DND-41 (cell line): ENCODE results near the gene SEC16A.

ENCODE experiments used
- ATAC-seq: fragments of 200-7000 bp; cut with Tn5 transposase; 3 replicates; pipeline ENCODE4 v1.9.1; 2021; ENCODE audit warnings: low read depth; ENCODE audit not compliant: insufficient read depth
- DNase-seq: peaks from one replicate; pipeline ENCODE4 v3.0.0-alpha.2; 2020
- H2AFZ ChIP-seq: 2 replicates; pipeline ENCODE4 v1.6.0; 2012; ENCODE audit warnings: low read depth, low read length
- H3K27ac ChIP-seq: 2 replicates; pipeline ENCODE4 v1.5.1; 2012; ENCODE audit warnings: low read length, inconsistent platforms
- H3K27me3 ChIP-seq: fragments of 200-600 bp; sonication (generic); 2 replicates; pipeline ENCODE4 v1.6.0; 2012; ENCODE audit warnings: low read length, mild to moderate bottlenecking, inconsistent platforms; ENCODE audit not compliant: insufficient read depth, poor library complexity
- H3K36me3 ChIP-seq: 2 replicates; pipeline ENCODE4 v1.5.1; 2012; ENCODE audit warnings: low read length, inconsistent platforms; ENCODE audit not compliant: insufficient read depth
- H3K4me1 ChIP-seq: 2 replicates; pipeline ENCODE4 v1.5.1; 2012; ENCODE audit warnings: mild to moderate bottlenecking, low read length; ENCODE audit not compliant: insufficient read depth
- H3K4me2 ChIP-seq: 2 replicates; pipeline ENCODE4 v1.6.0; 2012; ENCODE audit warnings: mild to moderate bottlenecking, moderate library complexity, low read length, inconsistent platforms; ENCODE audit not compliant: insufficient read depth
- H3K4me3 ChIP-seq, 2 experiments: fragments of 200-600 bp in 1 of 2; shearing (Covaris generic) in 1 of 2; 2 replicates each; pipeline ENCODE4 v1.5.1; 2012 to 2016; ENCODE audit warnings: inconsistent platforms in 2 of 2, low read length in 2 of 2, mild to moderate bottlenecking in 2 of 2, low read depth in 1 of 2, moderate library complexity in 1 of 2
- H3K79me2 ChIP-seq: 2 replicates; pipeline ENCODE4 v1.6.0; 2012; ENCODE audit warnings: low read length, inconsistent platforms; ENCODE audit not compliant: insufficient read depth
- H3K9ac ChIP-seq: 2 replicates; pipeline ENCODE4 v1.6.0; 2012; ENCODE audit warnings: low read depth, mild to moderate bottlenecking, inconsistent platforms, low read length, moderate library complexity
- H3K9me3 ChIP-seq: 2 replicates; pipeline ENCODE4 v1.5.1; 2012; ENCODE audit warnings: low read length, moderate library complexity, mild to moderate bottlenecking, inconsistent platforms; ENCODE audit not compliant: insufficient read depth, severe bottlenecking
- H4K20me1 ChIP-seq: 2 replicates; pipeline ENCODE4 v1.6.0; 2012; ENCODE audit warnings: low read length; ENCODE audit not compliant: insufficient read depth
- EZH2 ChIP-seq: IDR thresholded peaks from 3 replicates; pipeline ENCODE4 v1.6.1; 2012; ENCODE audit warnings: borderline replicate concordance, low read depth, mild to moderate bottlenecking, moderate library complexity, low read length, inconsistent platforms; ENCODE audit not compliant: severe bottlenecking
- TF ChIP-seq, protein P1 (sequence below): IDR thresholded peaks from 2 replicates; pipeline ENCODE4 v1.5.1; 2012; ENCODE audit warnings: borderline replicate concordance, low read length, moderate library complexity, mild to moderate bottlenecking; ENCODE audit not compliant: poor library complexity, severe bottlenecking; ENCODE audit errors: extremely low read depth

Gene SEC16A

DNA sequence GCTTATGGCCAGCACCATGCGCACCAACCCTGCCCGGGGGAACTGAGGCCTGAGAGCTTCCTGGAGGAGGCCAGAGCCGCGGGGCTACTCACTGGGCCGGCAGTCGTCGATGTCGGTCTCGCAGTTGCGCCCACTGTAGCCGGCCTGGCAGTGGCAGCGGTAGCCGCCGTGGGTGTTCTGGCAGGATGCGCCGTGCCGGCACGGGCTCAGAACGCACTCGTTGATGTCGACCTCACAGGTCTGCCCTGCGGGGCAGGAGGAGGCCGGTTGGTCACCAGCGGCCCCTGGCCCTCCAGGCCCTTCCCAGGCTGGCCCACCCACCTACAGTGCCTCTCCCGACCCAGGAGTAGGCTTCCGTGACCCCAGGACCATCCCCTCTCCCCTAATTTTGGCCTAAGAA lies 27.7 kb upstream of the SEC16A start:
- no peak for ATAC-seq

DNA sequence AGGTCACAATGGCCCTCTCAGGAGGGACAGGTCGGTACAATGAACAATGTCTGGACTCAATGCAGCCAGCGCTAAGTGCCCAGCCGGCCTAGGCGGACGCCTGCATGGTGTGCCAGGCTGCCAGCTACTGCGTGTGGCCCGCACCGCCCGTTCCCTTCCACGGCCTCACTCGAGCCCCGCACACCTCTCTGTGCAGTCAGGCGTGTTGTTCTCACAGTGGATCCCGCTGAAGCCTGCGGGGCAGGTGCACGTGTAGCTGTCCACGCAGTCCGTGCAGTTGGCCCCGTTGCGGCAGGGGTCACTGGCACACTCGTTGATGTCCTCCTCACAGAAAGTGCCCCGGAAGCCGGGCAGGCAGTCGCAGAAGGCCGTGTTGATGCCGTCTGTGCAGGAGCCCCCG lies 26.7 kb upstream of the SEC16A start:
- Histone ChIP-seq H3K9me3 (no peaks in the 10 kb centered on the region), H4K20me1 (peaks cover 77% of the 10 kb centered on the region), H3K27ac (no peak overlapping the region), H3K4me3 (no peak overlapping the region), H3K4me2 (no peak overlapping the region), H2AFZ (no peak overlapping the region), H3K36me3 (peaks cover 99% of the 10 kb centered on the region), H3K4me1 (no peaks in the 10 kb centered on the region), H3K79me2 (peaks cover 63% of the 10 kb centered on the region), H3K9ac (no peak overlapping the region), H3K27me3 (no peaks in the 10 kb centered on the region)
- no peak for ATAC-seq
- TF ChIP-seq, protein P1, sequence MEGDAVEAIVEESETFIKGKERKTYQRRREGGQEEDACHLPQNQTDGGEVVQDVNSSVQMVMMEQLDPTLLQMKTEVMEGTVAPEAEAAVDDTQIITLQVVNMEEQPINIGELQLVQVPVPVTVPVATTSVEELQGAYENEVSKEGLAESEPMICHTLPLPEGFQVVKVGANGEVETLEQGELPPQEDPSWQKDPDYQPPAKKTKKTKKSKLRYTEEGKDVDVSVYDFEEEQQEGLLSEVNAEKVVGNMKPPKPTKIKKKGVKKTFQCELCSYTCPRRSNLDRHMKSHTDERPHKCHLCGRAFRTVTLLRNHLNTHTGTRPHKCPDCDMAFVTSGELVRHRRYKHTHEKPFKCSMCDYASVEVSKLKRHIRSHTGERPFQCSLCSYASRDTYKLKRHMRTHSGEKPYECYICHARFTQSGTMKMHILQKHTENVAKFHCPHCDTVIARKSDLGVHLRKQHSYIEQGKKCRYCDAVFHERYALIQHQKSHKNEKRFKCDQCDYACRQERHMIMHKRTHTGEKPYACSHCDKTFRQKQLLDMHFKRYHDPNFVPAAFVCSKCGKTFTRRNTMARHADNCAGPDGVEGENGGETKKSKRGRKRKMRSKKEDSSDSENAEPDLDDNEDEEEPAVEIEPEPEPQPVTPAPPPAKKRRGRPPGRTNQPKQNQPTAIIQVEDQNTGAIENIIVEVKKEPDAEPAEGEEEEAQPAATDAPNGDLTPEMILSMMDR = no peak
- TF ChIP-seq EZH2 = no peak
- DNase-seq = no peak

More for the DNA sequence above, 27.7 kb upstream of the SEC16A start:
- H2AFZ ChIP-seq = no peak overlapping the region
- no peak for TF ChIP-seq EZH2
- TF ChIP-seq, protein P1 = no peak
- no peaks in the 10 kb centered on the region for H3K9me3 ChIP-seq
- no peak overlapping the region for H3K27ac ChIP-seq
- H3K4me1 ChIP-seq = no peaks in the 10 kb centered on the region
- no peaks in the 10 kb centered on the region for H3K27me3 ChIP-seq
- no peak overlapping the region for H3K4me2 ChIP-seq
- peaks cover 67% of the 10 kb centered on the region for H3K79me2 ChIP-seq
- DNase-seq = no peak
- peaks cover 99% of the 10 kb centered on the region for H3K36me3 ChIP-seq
- no peak overlapping the region for H3K9ac ChIP-seq
- H3K4me3 ChIP-seq = no peak overlapping the region
- H4K20me1 ChIP-seq = peaks cover 77% of the 10 kb centered on the region

DNA sequence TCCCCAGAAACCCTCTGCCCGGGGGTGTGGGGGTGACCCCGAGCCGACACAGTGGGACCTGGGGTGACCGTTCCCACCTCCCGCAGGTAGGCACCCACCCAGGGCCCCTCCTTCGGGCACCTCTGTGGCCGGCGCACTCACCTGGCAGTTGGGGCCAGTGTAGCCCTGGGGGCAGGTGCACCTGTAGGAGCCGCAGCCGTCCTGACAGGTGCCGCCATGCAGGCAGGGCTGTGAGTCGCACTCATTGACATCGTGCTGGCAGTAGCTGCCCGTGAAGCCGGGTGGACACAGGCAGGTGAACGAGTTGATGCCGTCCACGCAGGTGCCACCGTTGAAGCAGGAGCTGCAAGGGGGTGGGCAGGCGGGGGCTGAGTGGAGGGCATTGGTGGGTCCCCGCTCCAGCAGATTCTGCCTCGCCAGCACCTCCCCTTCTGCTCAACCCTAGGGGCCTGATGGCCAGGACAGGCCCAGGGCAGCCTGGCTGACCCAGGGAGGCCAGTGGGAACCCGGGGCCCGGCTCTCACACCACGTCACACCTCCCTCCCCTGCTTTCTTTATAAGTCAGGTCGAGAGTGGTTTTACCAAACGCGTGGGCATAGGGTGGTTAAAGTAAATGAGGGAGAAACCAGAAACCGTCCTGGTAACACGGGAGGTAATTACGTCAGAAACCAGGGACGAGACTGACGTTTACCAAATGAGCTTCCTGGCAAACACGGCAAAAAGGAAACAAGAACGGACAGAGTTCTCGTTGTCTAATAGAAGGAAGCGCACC lies 26.1 kb upstream of the SEC16A start:
- no peak for ATAC-seq
- no peak for DNase-seq
- no peaks in the 10 kb centered on the region for H3K4me1 ChIP-seq
- TF ChIP-seq EZH2 = no peak
- TF ChIP-seq, protein P1 = no peak
- no peak overlapping the region for H3K4me3 ChIP-seq
- no peak overlapping the region for H3K27ac ChIP-seq
- H3K9me3 ChIP-seq = no peaks in the 10 kb centered on the region
- H2AFZ ChIP-seq = no peak overlapping the region
- no peak overlapping the region for H3K9ac ChIP-seq
- no peaks in the 10 kb centered on the region for H3K27me3 ChIP-seq
- H3K79me2 ChIP-seq = peaks cover 63% of the 10 kb centered on the region
- H4K20me1 ChIP-seq = peaks cover 76% of the 10 kb centered on the region
- no peak overlapping the region for H3K4me2 ChIP-seq
- peaks cover 99% of the 10 kb centered on the region for H3K36me3 ChIP-seq
